GM19463 (cell line): Measurements from ENCODE around the gene MCTP2.

ENCODE experiments used
- ATAC-seq: cut with Tn5 transposase; IDR thresholded peaks from one replicate; pipeline ENCODE4 v1.9.1; 2021; ENCODE audit warnings: mild to moderate bottlenecking, moderate library complexity; ENCODE audit not compliant: unreplicated experiment

MCTP2 gene

GRCh38 chr15:94352636-94353487 is 121.5 kb downstream of the MCTP2 start:
- ATAC-seq = no peak

- ATAC-seq = no peak
Measured at GRCh38 chr15:94353488-94353820, 122.1 kb downstream of the MCTP2 start.

- no peak for ATAC-seq
Measured at GRCh38 chr15:94354655-94355054, 123.3 kb downstream of the MCTP2 start.

GRCh38 chr15:94359716-94360115 is 128.4 kb downstream of the MCTP2 start:
- no peak for ATAC-seq

- ATAC-seq = no peak
Measured at GRCh38 chr15:94360251-94360685, 128.9 kb downstream of the MCTP2 start.

- ATAC-seq = no peak
Measured at GRCh38 chr15:94362385-94363092, 131.2 kb downstream of the MCTP2 start.

- no peak for ATAC-seq
Measured at GRCh38 chr15:94363382-94363781, 132.0 kb downstream of the MCTP2 start.

GRCh38 chr15:94366781-94367180 is 135.4 kb downstream of the MCTP2 start:
- ATAC-seq = no peak

GRCh38 chr15:94367726-94368535 is 136.6 kb downstream of the MCTP2 start:
- ATAC-seq = no peak

- ATAC-seq = no peak
Measured at GRCh38 chr15:94370206-94370935, 139.0 kb downstream of the MCTP2 start.

- no peak for ATAC-seq
Measured at GRCh38 chr15:94370936-94371285, 139.6 kb downstream of the MCTP2 start.

- ATAC-seq = no peak
Measured at GRCh38 chr15:94372821-94373220, 141.5 kb downstream of the MCTP2 start.

GRCh38 chr15:94375997-94376396 is 144.6 kb downstream of the MCTP2 start:
- no peak for ATAC-seq

- ATAC-seq = no peak
Measured at GRCh38 chr15:94379986-94380385, 148.6 kb downstream of the MCTP2 start.

GRCh38 chr15:94380798-94381197 is 149.4 kb downstream of the MCTP2 start:
- ATAC-seq = no peak

GRCh38 chr15:94381384-94381783 is 150.0 kb downstream of the MCTP2 start:
- no peak for ATAC-seq

- ATAC-seq = no peak
Measured at GRCh38 chr15:94383041-94383440, 151.7 kb downstream of the MCTP2 start.

GRCh38 chr15:94383706-94384105 is 152.3 kb downstream of the MCTP2 start:
- ATAC-seq = no peak

GRCh38 chr15:94385441-94385840 is 154.1 kb downstream of the MCTP2 start:
- no peak for ATAC-seq

- no peak for ATAC-seq
Measured at GRCh38 chr15:94386351-94386750, 155.0 kb downstream of the MCTP2 start.

- ATAC-seq = no peak
Measured at GRCh38 chr15:94387442-94387841, 156.1 kb downstream of the MCTP2 start.
